K562 (cell line): ENCODE data around the gene RAD21L1. TPM values are rescaled to one million over a fixed set of nuclear protein-coding genes. Genes with fewer than 3 reads are reported as not detected.

Source experiments
- BHLHE40 ChIP-seq: IDR thresholded peaks from 2 replicates; pipeline ENCODE4 v1.6.1; 2011; ENCODE audit warnings: low read length, improper control_type of control experiment
- DNMT1 ChIP-seq: fragments of 450-650 bp; IDR thresholded peaks from 2 replicates; pipeline ENCODE4 v1.6.1; 2016; ENCODE audit warnings: antibody characterized with exemption, mild to moderate bottlenecking
- FOXK2 ChIP-seq, 2 experiments: fragments of 450-650 bp; IDR thresholded peaks in 1 of 2; conservative IDR thresholded peaks in 1 of 2; 2 replicates each; pipeline ENCODE4 v1.6.1; 2016; ENCODE audit warnings: low read depth in 2 of 2, mild to moderate bottlenecking in 1 of 2
- HNRNPL ChIP-seq: fragments of 200-400 bp; formaldehyde crosslinking; IDR thresholded peaks from 2 replicates; pipeline ENCODE4 v1.6.1; 2017; ENCODE audit warnings: low read depth, mild to moderate bottlenecking, low read length
- MGA ChIP-seq: fragments of 450-650 bp; IDR thresholded peaks from 2 replicates; pipeline ENCODE4 v1.6.1; 2016; ENCODE audit warnings: mild to moderate bottlenecking, moderate library complexity
- MNT ChIP-seq, 2 experiments: fragments of 450-650 bp; conservative IDR thresholded peaks; 2 replicates each; pipeline ENCODE4 v1.6.1; 2017; ENCODE audit warnings: mild to moderate bottlenecking in 2 of 2, moderate library complexity in 2 of 2
- NCOA1 ChIP-seq: fragments of 450-650 bp; IDR thresholded peaks from 2 replicates; pipeline ENCODE4 v1.6.1; 2016; ENCODE audit warnings: low read depth
- RBBP5 ChIP-seq: fragments of 200-600 bp; sonication (generic); IDR thresholded peaks from 2 replicates; pipeline ENCODE4 v1.6.1; 2012; ENCODE audit warnings: borderline replicate concordance, mild to moderate bottlenecking, low read length, control low read depth, inconsistent platforms; ENCODE audit not compliant: insufficient read depth, poor library complexity, severe bottlenecking
- SP1 ChIP-seq: sonication (generic); formaldehyde crosslinking; IDR thresholded peaks from 2 replicates; pipeline ENCODE4 v1.8.1; 2022; ENCODE audit warnings: mild to moderate bottlenecking, missing genetic modification reagents
- SUPT5H ChIP-seq: fragments of 450-650 bp; IDR thresholded peaks from 2 replicates; pipeline ENCODE4 v1.6.1; 2016
- ZBTB7A ChIP-seq: IDR thresholded peaks from 2 replicates; pipeline ENCODE4 v1.6.1; 2011; ENCODE audit warnings: low read depth, mild to moderate bottlenecking, low read length, moderate library complexity, borderline replicate concordance; ENCODE audit not compliant: control insufficient read depth
- ZFP1 ChIP-seq: fragments of 450-650 bp; formaldehyde crosslinking; IDR thresholded peaks from 2 replicates; pipeline ENCODE4 v1.4.0; 2020; ENCODE audit warnings: mild to moderate bottlenecking, mixed read lengths
- ZNF347 ChIP-seq: fragments of 450-650 bp; formaldehyde crosslinking; IDR thresholded peaks from 2 replicates; pipeline ENCODE4 v1.4.0; 2020; ENCODE audit warnings: low read depth, mild to moderate bottlenecking, moderate library complexity
- polyA plus RNA-seq, 8 experiments: library from polyadenylated mRNA; depleted of rRNA in 4 of 8; stranded (reverse) in 5 of 8; unstranded in 3 of 8; fragments of >200 nt; fragmentation: Nextera tagmentation in 2 of 8; fragmentation: Illumina TruSeq in 1 of 8; extraction: Ambion mirVana in 2 of 8; extraction: Trizol in 1 of 8; gene quantifications; 2 replicates each; pipeline versions ENCODE4 v1.2.1 to v1.2.3, GENCODE V29; 2011 to 2014; ENCODE audit warnings: inconsistent platforms in 1 of 8, missing spikeins in 1 of 8
- total RNA-seq, 7 experiments: library from RNA; depleted of rRNA in 6 of 7; stranded (reverse); fragments of >200 nt in 6 of 7; fragmentation: Illumina TruSeq in 2 of 7; extraction: Trizol in 2 of 7; gene quantifications; 2 replicates each; pipeline versions ENCODE4 v1.2.1 to v1.2.3, GENCODE V29; 2011 to 2021; ENCODE audit warnings: low replicate concordance in 1 of 7

The RAD21L1 gene
- total and polyA plus RNA-seq, 9 of the 15 experiments (the other 6 are each of a cell fraction or from before 2014, with no cell fraction given), result 0.17 to 1.7 (median 0.45) TPM; not detected in 1

GRCh38 chr20:1225783-1226654 is at the start of gene RAD21L1 (continued):
- TF ChIP-seq MGA (peak; percentile 37; the same call in 1 of the 2 replicates), BHLHE40 (no peak), NCOA1 (no peak), HNRNPL (no peak), SP1 (CRISPR knock-in tag) (0 out of 2 replicates have a peak, but pooled peaks have one; percentile 32), FOXK2 (conservative IDR thresholded peaks at IDR 0.05 in 1 of 2, IDR thresholded peaks at IDR 0.05 in 1 of 2; ENCODE audit: low read depth in 2 of 2) (no peak), DNMT1 (no peak), ZNF347 (CRISPR knock-in tag) (no peak), RBBP5 (peak; percentile 44), MNT (conservative IDR thresholded peaks at IDR 0.05) (peak in 1 of 2 experiments; percentile 23; a peak in 1 of 4 replicates), ZFP1 (no peak), SUPT5H (0 out of 2 replicates have a peak, but pooled peaks have one; percentile 37), ZBTB7A (peak; percentile 66; the same call in 1 of the 2 replicates)
